Caco-2 (cell line): ENCODE measurements around the gene ARSI. TPM values are rescaled to one million over a fixed set of nuclear protein-coding genes. Genes with fewer than 3 reads are reported as not detected.
A peak's percentile ranks its signal among the peaks of the same experiment; 100 is the strongest.

ENCODE experiments used
- BruUV-seq: library from RNA; stranded (reverse); fragments of 400-500 nt; replicated peaks from 2 replicates; lab custom pipeline; 2021; lab: Mats Ljungman, UMichigan
- CTCF ChIA-PET: fragments of 300-600 bp; sonication (Branson Sonifier 250); formaldehyde crosslinking; loops from one replicate; lab custom pipeline; 2022; ENCODE audit warnings: antibody characterized with exemption; lab: Charles Lee
- POLR2A ChIA-PET: fragments of 300-600 bp; sonication (Branson Sonifier 250); formaldehyde crosslinking; loops from one replicate; lab custom pipeline; 2022; ENCODE audit warnings: antibody characterized with exemption; lab: Charles Lee
- DNase-seq, 2 experiments: peaks; one replicate each; pipeline versions ENCODE4 v3.0.0 to v3.0.0-alpha.2; 2020 to 2022
- H3K27me3 ChIP-seq: replicated peaks from 2 replicates; pipeline ENCODE4 v1.6.0; 2011; ENCODE audit warnings: low read length; ENCODE audit not compliant: control insufficient read depth, insufficient read depth
- H3K36me3 ChIP-seq: 2 replicates; pipeline ENCODE4 v1.5.1; 2011; ENCODE audit warnings: low read length; ENCODE audit not compliant: control insufficient read depth, insufficient read depth
- H3K4me1 ChIP-seq: fragments of 250-450 bp; sonication (Bioruptor Pico); 2 replicates; pipeline ENCODE4 v1.5.1; 2020; ENCODE audit warnings: mild to moderate bottlenecking
- H3K4me3 ChIP-seq: 2 replicates; pipeline ENCODE4 v1.5.1; 2011; ENCODE audit warnings: low read depth, mild to moderate bottlenecking, control low read depth, low read length
- H3K9me3 ChIP-seq: fragments of 250-450 bp; sonication (Bioruptor Pico); 2 replicates; pipeline ENCODE4 v1.5.1; 2020; ENCODE audit warnings: mild to moderate bottlenecking, moderate library complexity
- H3K27ac Mint-ChIP-seq: one replicate; pipeline ENCODE4 v1.8.0; 2022; ENCODE audit warnings: mixed read lengths; ENCODE audit not compliant: unreplicated experiment
- H3K27me3 Mint-ChIP-seq: one replicate; pipeline ENCODE4 v1.8.0; 2022; ENCODE audit warnings: mixed read lengths; ENCODE audit not compliant: insufficient read depth, unreplicated experiment
- H3K36me3 Mint-ChIP-seq: one replicate; pipeline ENCODE4 v1.8.0; 2022; ENCODE audit warnings: mild to moderate bottlenecking, mixed read lengths; ENCODE audit not compliant: insufficient read depth, unreplicated experiment
- H3K4me1 Mint-ChIP-seq: one replicate; pipeline ENCODE4 v1.8.0; 2022; ENCODE audit warnings: low read depth, mixed read lengths; ENCODE audit not compliant: unreplicated experiment
- H3K4me3 Mint-ChIP-seq: one replicate; pipeline ENCODE4 v1.8.0; 2022; ENCODE audit warnings: mild to moderate bottlenecking, moderate library complexity, mixed read lengths; ENCODE audit not compliant: unreplicated experiment
- H3K9me3 Mint-ChIP-seq: one replicate; pipeline ENCODE4 v1.8.0; 2022; ENCODE audit warnings: mixed read lengths; ENCODE audit not compliant: unreplicated experiment
- intact Hi-C: fragments of 100-400 bp; cut with micrococcal nuclease; formaldehyde crosslinking; loops from one replicate; pipeline ENCODE4 v1.10.0; 2022; ENCODE audit not compliant: unreplicated experiment
- total RNA-seq: library from RNA; stranded (reverse); gene quantifications from 2 replicates; pipeline ENCODE4 v1.2.3, GENCODE V29; 2022
- TF ChIP-seq, protein P1 (sequence below), 2 experiments: fragments of 200-600 bp in 1 of 2; IDR thresholded peaks; 1 replicate in 1 of 2; 2 replicates in 1 of 2; pipeline versions ENCODE4 v1.5.1 to v1.8.0; 2011 to 2022; ENCODE audit warnings: antibody characterized with exemption in 1 of 2, control low read depth in 1 of 2, inconsistent platforms in 1 of 2, low read depth in 1 of 2, low read length in 1 of 2, mild to moderate bottlenecking in 1 of 2, moderate library complexity in 1 of 2; ENCODE audit not compliant: insufficient read depth in 1 of 2, severe bottlenecking in 1 of 2, unreplicated experiment in 1 of 2

ARSI gene
- total RNA-seq, 1 experiment from 2014 or later = 0.52 TPM

DNA sequence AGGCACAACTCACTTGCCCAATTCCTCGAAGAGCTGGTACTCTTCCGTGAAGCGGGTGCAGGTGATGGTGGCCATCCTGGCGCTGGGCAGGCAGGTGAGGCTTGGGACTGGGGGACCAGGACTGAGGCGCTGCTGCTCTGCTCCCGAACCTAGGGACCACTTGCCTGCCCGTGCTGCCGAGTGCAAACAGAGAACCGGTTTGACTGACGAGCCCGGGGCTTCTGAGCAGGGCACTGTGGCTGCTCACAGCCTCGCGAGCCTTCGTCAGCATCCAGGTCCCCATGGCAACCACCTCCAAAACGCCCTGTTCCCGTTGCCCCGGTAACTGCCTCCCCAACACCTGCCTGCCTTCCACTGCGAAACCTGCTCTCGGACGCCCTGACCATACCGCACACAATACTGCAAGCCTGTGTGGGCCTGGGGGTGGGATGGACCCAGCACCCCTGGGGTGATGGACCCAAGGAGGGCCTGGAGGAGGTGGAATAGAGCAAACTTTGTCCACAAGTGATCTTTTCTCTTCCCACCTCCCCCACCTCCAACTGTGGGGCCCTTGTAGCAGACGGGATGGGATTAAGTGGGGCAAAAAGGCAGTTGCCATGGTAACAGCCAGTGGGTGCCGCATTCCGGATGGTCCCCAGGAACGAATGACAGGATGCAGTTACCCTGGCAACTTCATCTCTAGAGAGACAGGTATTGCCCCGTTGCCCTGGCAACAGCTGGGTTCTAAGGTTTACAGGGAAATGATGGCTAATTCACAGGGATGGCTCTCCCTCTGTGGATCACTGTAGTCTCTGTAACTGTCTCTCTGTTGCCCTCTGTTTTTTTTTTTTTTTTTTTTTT lies 12.9 kb downstream of the ARSI start, which contains the start of gene CAMK2A:
TSS of gene CAMK2A (minus strand) at position 223 of the 840 bp plus-strand sequence. CDS start at position 75, 148 bp downstream.
- Mint-ChIP-seq H3K27ac (no peak within 1 kb of the TSS), H3K36me3 (peaks cover 4% of the 10 kb centered on the region), H3K9me3 (no peaks in the 10 kb centered on the region), H3K4me3 (no peak within 1 kb of the TSS), H3K27me3 (peaks cover 9% of the 10 kb centered on the region), H3K4me1 (no peaks in the 10 kb centered on the region)
- TF ChIP-seq, protein P1, sequence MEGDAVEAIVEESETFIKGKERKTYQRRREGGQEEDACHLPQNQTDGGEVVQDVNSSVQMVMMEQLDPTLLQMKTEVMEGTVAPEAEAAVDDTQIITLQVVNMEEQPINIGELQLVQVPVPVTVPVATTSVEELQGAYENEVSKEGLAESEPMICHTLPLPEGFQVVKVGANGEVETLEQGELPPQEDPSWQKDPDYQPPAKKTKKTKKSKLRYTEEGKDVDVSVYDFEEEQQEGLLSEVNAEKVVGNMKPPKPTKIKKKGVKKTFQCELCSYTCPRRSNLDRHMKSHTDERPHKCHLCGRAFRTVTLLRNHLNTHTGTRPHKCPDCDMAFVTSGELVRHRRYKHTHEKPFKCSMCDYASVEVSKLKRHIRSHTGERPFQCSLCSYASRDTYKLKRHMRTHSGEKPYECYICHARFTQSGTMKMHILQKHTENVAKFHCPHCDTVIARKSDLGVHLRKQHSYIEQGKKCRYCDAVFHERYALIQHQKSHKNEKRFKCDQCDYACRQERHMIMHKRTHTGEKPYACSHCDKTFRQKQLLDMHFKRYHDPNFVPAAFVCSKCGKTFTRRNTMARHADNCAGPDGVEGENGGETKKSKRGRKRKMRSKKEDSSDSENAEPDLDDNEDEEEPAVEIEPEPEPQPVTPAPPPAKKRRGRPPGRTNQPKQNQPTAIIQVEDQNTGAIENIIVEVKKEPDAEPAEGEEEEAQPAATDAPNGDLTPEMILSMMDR (IDR thresholded peaks at IDR 0.05; ENCODE audit: insufficient read depth in 1 of 2, low read depth in 1 of 2, low read length in 1 of 2, severe bottlenecking in 1 of 2, unreplicated experiment in 1 of 2) = no peak
- ChIA-PET CTCF (interaction anchor here (0.5 to 1.1 kb wide), 3 partner anchors 13 to 488 kb away, joined by 3 to 4 read pairs (median 3); partner anchors contain the start of gene ARSI), POLR2A (no interaction called here)
- intact Hi-C loops = no loop called here
- no TSS peak for BruUV-seq
- H3K4me1 ChIP-seq = no peaks in the 10 kb centered on the region
- H3K36me3 ChIP-seq = no peaks in the 10 kb centered on the region
- peak; percentile 42 to 64 for DNase-seq
- H3K4me3 ChIP-seq = no peak within 1 kb of the TSS
- no peaks in the 10 kb centered on the region for H3K27me3 ChIP-seq
- H3K9me3 ChIP-seq = no peaks in the 10 kb centered on the region

DNA sequence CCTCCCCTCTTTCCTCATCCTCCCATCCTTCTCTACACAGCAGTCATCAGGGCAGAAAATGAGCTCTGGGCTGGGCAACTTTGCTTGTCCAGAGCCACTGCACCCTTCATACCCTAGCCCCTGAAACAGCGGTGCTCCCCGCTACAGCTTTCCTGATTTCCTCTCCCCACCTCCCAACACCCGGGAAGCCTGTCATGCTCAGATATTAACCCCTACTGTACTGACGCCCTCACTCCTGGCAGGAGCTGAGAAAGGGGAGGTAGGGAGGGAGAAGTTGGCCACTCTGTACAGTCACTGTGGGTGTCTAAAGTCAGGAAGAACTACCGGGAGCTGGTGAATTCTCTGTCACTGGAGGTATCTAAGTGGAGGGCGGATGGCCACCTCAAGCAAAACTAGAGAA lies 13.9 kb downstream of the ARSI start:
- DNase-seq = no peak
- H3K4me1 Mint-ChIP-seq = no peaks in the 10 kb centered on the region
- intact Hi-C loops = no loop called here
- peaks cover 11% of the 10 kb centered on the region for H3K27me3 Mint-ChIP-seq
- no peak overlapping the region for H3K4me3 Mint-ChIP-seq
- BruUV-seq = no TSS peak
- no peaks in the 10 kb centered on the region for H3K36me3 ChIP-seq
- no peaks in the 10 kb centered on the region for H3K9me3 Mint-ChIP-seq
- TF ChIP-seq, protein P1 (IDR thresholded peaks at IDR 0.05; ENCODE audit: insufficient read depth in 1 of 2, low read depth in 1 of 2, low read length in 1 of 2, severe bottlenecking in 1 of 2, unreplicated experiment in 1 of 2) = no peak
- CTCF ChIA-PET = interaction anchor here (0.7 to 1.1 kb wide), 2 partner anchors 14 to 115 kb away, joined by 3 to 4 read pairs; partner anchors contain the start of gene ARSI
- POLR2A ChIA-PET = no interaction called here
- no peaks in the 10 kb centered on the region for H3K27me3 ChIP-seq
- no peaks in the 10 kb centered on the region for H3K9me3 ChIP-seq
- H3K36me3 Mint-ChIP-seq = peaks cover 4% of the 10 kb centered on the region
- H3K27ac Mint-ChIP-seq = no peak overlapping the region
- H3K4me3 ChIP-seq = no peak overlapping the region
- no peaks in the 10 kb centered on the region for H3K4me1 ChIP-seq

DNA sequence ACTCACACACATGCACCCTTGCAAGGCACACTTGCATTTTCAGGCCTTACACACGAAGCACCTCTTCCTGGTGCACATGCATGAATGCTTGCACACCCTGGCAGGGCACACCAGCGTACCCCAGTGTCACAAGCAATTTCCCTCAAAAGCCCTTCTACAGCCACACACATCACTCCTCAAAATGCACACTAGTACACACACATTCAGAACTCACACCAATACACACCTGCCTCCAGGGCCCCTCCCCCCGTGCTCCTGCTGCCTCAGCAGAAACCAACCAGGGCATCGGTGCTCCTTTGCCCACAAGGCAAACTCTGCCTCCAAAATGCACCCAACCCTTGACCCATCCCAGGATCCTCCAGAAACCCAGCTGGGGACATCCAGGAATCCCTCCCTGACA lies 14.3 kb downstream of the ARSI start:
- no peaks in the 10 kb centered on the region for H3K4me1 ChIP-seq

More for the DNA sequence above, 14.3 kb downstream of the ARSI start:
- H3K9me3 Mint-ChIP-seq = no peaks in the 10 kb centered on the region
- H3K36me3 Mint-ChIP-seq = peaks cover 4% of the 10 kb centered on the region
- Histone ChIP-seq H3K36me3 (no peaks in the 10 kb centered on the region), H3K27me3 (no peaks in the 10 kb centered on the region), H3K4me3 (no peak overlapping the region), H3K9me3 (no peaks in the 10 kb centered on the region)
- intact Hi-C loops = no loop called here
- H3K27me3 Mint-ChIP-seq = peaks cover 11% of the 10 kb centered on the region
- BruUV-seq = no TSS peak
- ChIA-PET POLR2A (no interaction called here), CTCF (interaction anchor here (0.6 to 0.7 kb wide), 3 partner anchors 12 to 1813 kb away, joined by 3 to 4 read pairs (median 3); no protein-coding TSS in a partner anchor)
- TF ChIP-seq, protein P1 (IDR thresholded peaks at IDR 0.05; ENCODE audit: insufficient read depth in 1 of 2, low read depth in 1 of 2, low read length in 1 of 2, severe bottlenecking in 1 of 2, unreplicated experiment in 1 of 2) = no peak
- H3K27ac Mint-ChIP-seq = no peak overlapping the region
- no peak overlapping the region for H3K4me3 Mint-ChIP-seq
- H3K4me1 Mint-ChIP-seq = no peaks in the 10 kb centered on the region
- DNase-seq = no peak
